H1 (cell line): Measurements from ENCODE around the gene PTPN2. TPM values are rescaled to one million over a fixed set of nuclear protein-coding genes. Genes with fewer than 3 reads are reported as not detected.
A peak's percentile ranks its signal among the peaks of the same experiment; 100 is the strongest.

Experiments used
- CTCF ChIA-PET: fragments of 300-600 bp; sonication (Branson Sonifier 250); formaldehyde crosslinking; loops from one replicate; lab custom pipeline; 2021; ENCODE audit not compliant: partially characterized antibody; lab: Charles Lee
- POLR2A ChIA-PET: fragments of 300-600 bp; sonication (Branson Sonifier 250); formaldehyde crosslinking; loops from one replicate; lab custom pipeline; 2021; ENCODE audit warnings: inconsistent platforms; ENCODE audit not compliant: partially characterized antibody; lab: Charles Lee
- DNase-seq, 2 experiments: peaks; one replicate each; pipeline versions ENCODE4 v3.0.0 to v3.0.0-alpha.2; 2010 to 2022; ENCODE audit warnings: low spot score in 2 of 2, low read depth in 1 of 2, mixed read lengths in 1 of 2
- FAIRE-seq: peaks from 2 replicates; lab custom pipeline; 2011; peaks lifted over from hg19 to GRCh38; lab: Jason Lieb, UNC
- H2AFZ ChIP-seq: 2 replicates; pipeline ENCODE4 v1.8.1; 2012; ENCODE audit warnings: low read length, inconsistent platforms
- H2AK5ac ChIP-seq: 2 replicates; pipeline ENCODE4 v1.6.1; 2013; ENCODE audit warnings: low read depth, low read length
- H2BK120ac ChIP-seq: replicated peaks from 2 replicates; pipeline ENCODE3; 2013; ENCODE audit warnings: low read depth, low read length, inconsistent platforms
- H2BK12ac ChIP-seq: 2 replicates; pipeline ENCODE4 v1.6.1; 2013; ENCODE audit warnings: low read depth, low read length
- H2BK15ac ChIP-seq: 2 replicates; pipeline ENCODE4 v1.6.1; 2013; ENCODE audit warnings: low read length
- H2BK20ac ChIP-seq: 2 replicates; pipeline ENCODE4 v1.6.1; 2013; ENCODE audit warnings: low read length
- H2BK5ac ChIP-seq: 2 replicates; pipeline ENCODE4 v1.6.1; 2013; ENCODE audit warnings: low read depth, low read length
- H3K14ac ChIP-seq: 2 replicates; pipeline ENCODE4 v1.6.1; 2013; ENCODE audit warnings: inconsistent platforms; ENCODE audit not compliant: insufficient read length
- H3K18ac ChIP-seq: 2 replicates; pipeline ENCODE4 v1.6.1; 2013; ENCODE audit warnings: low read length; ENCODE audit errors: extremely low read depth
- H3K23ac ChIP-seq: 2 replicates; pipeline ENCODE4 v1.6.1; 2013; ENCODE audit warnings: inconsistent platforms; ENCODE audit not compliant: insufficient read length
- H3K23me2 ChIP-seq: 2 replicates; pipeline ENCODE4 v1.6.1; 2013; ENCODE audit warnings: low read depth, low read length
- H3K27ac ChIP-seq: 2 replicates; pipeline ENCODE4 v1.6.1; 2011; ENCODE audit warnings: low read depth, low read length, inconsistent platforms
- H3K27me3 ChIP-seq, 4 experiments: replicated peaks in 1 of 4; 1 replicate in 1 of 4; 2 replicates in 3 of 4; pipeline versions ENCODE4 v1.6.1 to v1.8.1; 2011 to 2013; ENCODE audit warnings: low read length in 3 of 4, mild to moderate bottlenecking in 3 of 4, inconsistent platforms in 2 of 4, mixed read lengths in 2 of 4, moderate library complexity in 1 of 4; ENCODE audit not compliant: control insufficient read depth in 3 of 4, insufficient read depth in 3 of 4; ENCODE audit errors: extremely low read depth in 1 of 4
- H3K36me3 ChIP-seq, 4 experiments: 2 replicates each; pipeline versions ENCODE4 v1.6.1 to v1.8.1; 2011 to 2013; ENCODE audit warnings: mild to moderate bottlenecking in 4 of 4, low read length in 3 of 4, moderate library complexity in 2 of 4, control low read depth in 1 of 4, inconsistent platforms in 1 of 4; ENCODE audit not compliant: insufficient read depth in 4 of 4, control insufficient read depth in 2 of 4
- H3K4ac ChIP-seq: replicated peaks from 2 replicates; pipeline ENCODE3; 2013; ENCODE audit warnings: low read length, low read depth, mixed read lengths, inconsistent platforms; ENCODE audit not compliant: insufficient read length
- H3K4me1 ChIP-seq, 4 experiments: replicated peaks in 1 of 4; 1 replicate in 1 of 4; 2 replicates in 3 of 4; pipeline versions ENCODE4 v1.6.1 to v1.8.1; 2011 to 2013; ENCODE audit warnings: low read length in 3 of 4, inconsistent platforms in 2 of 4, mixed read lengths in 1 of 4; ENCODE audit not compliant: insufficient read depth in 4 of 4, control insufficient read depth in 3 of 4
- H3K4me2 ChIP-seq, 2 experiments: 2 replicates each; pipeline versions ENCODE4 v1.6.1 to v1.8.1; 2011 to 2013; ENCODE audit warnings: low read depth in 2 of 2, low read length in 2 of 2, control low read depth in 1 of 2, inconsistent platforms in 1 of 2, mild to moderate bottlenecking in 1 of 2; ENCODE audit not compliant: insufficient read depth in 1 of 2
- H3K4me3 ChIP-seq, 4 experiments: fragments of 200-600, 300-600 bp in 1 of 4; sonication (generic), shearing (Covaris generic), sonication (Bioruptor Twin) in 1 of 4; 2 replicates each; pipeline versions ENCODE4 v1.5.1 to v1.8.1; 2011 to 2016; ENCODE audit warnings: low read length in 4 of 4, low read depth in 3 of 4, control low read depth in 2 of 4, inconsistent platforms in 2 of 4, mild to moderate bottlenecking in 2 of 4, mixed read lengths in 1 of 4, moderate library complexity in 1 of 4; ENCODE audit not compliant: insufficient read depth in 2 of 4; ENCODE audit errors: extremely low read depth in 1 of 4
- H3K56ac ChIP-seq: replicated peaks from 2 replicates; pipeline ENCODE3; 2013; ENCODE audit warnings: low read depth, mild to moderate bottlenecking, mixed read lengths, low read length, inconsistent platforms; ENCODE audit not compliant: insufficient read length
- H3K79me1 ChIP-seq: 2 replicates; pipeline ENCODE4 v1.6.1; 2013; ENCODE audit warnings: low read depth, low read length, control low read depth
- H3K79me2 ChIP-seq, 2 experiments: 2 replicates each; pipeline versions ENCODE4 v1.6.1 to v1.8.1; 2012 to 2013; ENCODE audit warnings: low read length in 2 of 2, mild to moderate bottlenecking in 2 of 2, inconsistent platforms in 1 of 2; ENCODE audit not compliant: insufficient read depth in 2 of 2, control insufficient read depth in 1 of 2
- H3K9ac ChIP-seq, 4 experiments: replicated peaks in 1 of 4; 1 replicate in 1 of 4; 2 replicates in 3 of 4; pipeline versions ENCODE4 v1.6.1 to v1.8.1; 2011 to 2013; ENCODE audit warnings: low read depth in 3 of 4, low read length in 3 of 4, control low read depth in 2 of 4, mild to moderate bottlenecking in 2 of 4, moderate library complexity in 2 of 4, inconsistent platforms in 1 of 4; ENCODE audit errors: extremely low read depth in 1 of 4
- H3K9me3 ChIP-seq, 2 experiments: 2 replicates each; pipeline versions ENCODE4 v1.6.1 to v1.8.1; 2012 to 2013; ENCODE audit warnings: mild to moderate bottlenecking in 2 of 2, moderate library complexity in 2 of 2, control low read depth in 1 of 2, inconsistent platforms in 1 of 2, low read depth in 1 of 2, low read length in 1 of 2, mixed read lengths in 1 of 2; ENCODE audit not compliant: insufficient read depth in 2 of 2
- H4K20me1 ChIP-seq, 2 experiments: replicated peaks in 1 of 2; 2 replicates each; pipeline versions ENCODE3 to v1.8.1; 2011 to 2013; ENCODE audit warnings: inconsistent platforms in 2 of 2, low read length in 2 of 2, mild to moderate bottlenecking in 1 of 2; ENCODE audit not compliant: insufficient read depth in 2 of 2, control insufficient read depth in 1 of 2
- H4K5ac ChIP-seq: 2 replicates; pipeline ENCODE4 v1.6.1; 2013; ENCODE audit warnings: low read length, low read depth, mixed read lengths, inconsistent platforms; ENCODE audit not compliant: insufficient read length
- H4K8ac ChIP-seq: 2 replicates; pipeline ENCODE4 v1.8.0; 2013; ENCODE audit warnings: mild to moderate bottlenecking, moderate library complexity, low read length, inconsistent platforms; ENCODE audit not compliant: insufficient read depth; ENCODE audit errors: extremely low read depth
- H4K91ac ChIP-seq: replicated peaks from 2 replicates; pipeline ENCODE3; 2013; ENCODE audit warnings: low read length, mixed read lengths, inconsistent platforms; ENCODE audit not compliant: insufficient read length
- PHF8 ChIP-seq: fragments of 200-600 bp; sonication (generic); conservative IDR thresholded peaks from 2 replicates; pipeline ENCODE4 v1.7.1; 2012; ENCODE audit warnings: low read depth, mild to moderate bottlenecking, inconsistent platforms, low read length, moderate library complexity
- POLR2A ChIP-seq, 2 experiments: IDR thresholded peaks; 1 replicate in 1 of 2; 2 replicates in 1 of 2; pipeline ENCODE4 v1.6.1; 2011; ENCODE audit warnings: low read depth in 2 of 2, low read length in 2 of 2, mild to moderate bottlenecking in 2 of 2; ENCODE audit errors: control extremely low read depth in 1 of 2
- WGBS, 2 experiments: shearing (Covaris generic) in 1 of 2; methylation state at CpG; one replicate each; pipeline versions ENCODE4 v1.1.6 to v1.1.7; 2013 to 2015; ENCODE audit warnings: low lambda C conversion rate in 2 of 2, mixed read lengths in 2 of 2, inconsistent platforms in 1 of 2, low coverage in 1 of 2, missing lambda C conversion rate in 1 of 2; ENCODE audit not compliant: insufficient replicate concordance in 2 of 2, insufficient coverage in 1 of 2, insufficient read length in 1 of 2; ENCODE audit errors: extremely low coverage in 1 of 2, missing lambda C conversion rate in 1 of 2; 5-methylcytosine and 5-hydroxymethylcytosine counted together
- polyA plus RNA-seq, 7 experiments: library from polyadenylated mRNA; depleted of rRNA in 3 of 7; stranded (reverse) in 5 of 7; unstranded in 2 of 7; fragments of >200 nt in 5 of 7; fragments of 200-250 nt in 2 of 7; gene quantifications; 1 replicate in 5 of 7; 2 replicates in 1 of 7; 4 replicates in 1 of 7; pipeline versions ENCODE4 v1.2.1 to v1.2.3, GENCODE V29; 2011 to 2013; ENCODE audit warnings: missing spikeins in 2 of 7, mixed read lengths in 2 of 7
- total RNA-seq: library from RNA; stranded (reverse); fragmentation: NEBNext Ultra II Directional; extraction: Animal tissue kit (Norgen Biotek cat#: 25700); gene quantifications from 2 replicates; pipeline ENCODE4 v1.2.1, GENCODE V29; 2021

PTPN2 gene
- total and polyA plus RNA-seq, 2 of the 8 experiments (the other 6 are each of a cell fraction or from before 2014, with no cell fraction given), result 16.4 to 54.0 TPM

GRCh38 chr18:12879840-12880540, 4.0 kb downstream of the PTPN2 start:
- Histone ChIP-seq H3K9ac (peak overlapping the region in 1 of 4 experiments; percentile 4; a peak in 1 of 7 replicates), H3K4me1 (peaks cover 7 to 16% (median 11%) of the 10 kb centered on the region in 4 experiments; a peak in 5 of 7 replicates), H3K4ac (peak overlapping the region; percentile 16), H3K4me3 (0 out of 8 replicates have a peak overlapping the region, but pooled peaks of 1 of the 4 experiments have one; percentile 7), H2BK120ac (no peak overlapping the region), H4K20me1 (peaks cover 4 to 5% of the 10 kb centered on the region in 2 experiments), H2BK20ac (peak overlapping the region; percentile 77; the same call in 1 of the 2 replicates), H4K5ac (no peak overlapping the region), H3K27ac (no peak overlapping the region), H3K36me3 (no peaks in the 10 kb centered on the region), H3K23me2 (peaks cover 7% of the 10 kb centered on the region; the same call in 1 of the 2 replicates), H3K14ac (no peak overlapping the region), H2AFZ (no peak overlapping the region), H4K8ac (no peak overlapping the region), H3K56ac (no peak overlapping the region), H3K27me3 (no peaks in the 10 kb centered on the region), H3K79me1 (peaks cover 13% of the 10 kb centered on the region; the same call in 1 of the 2 replicates), H2BK12ac (peak overlapping the region; percentile 62; the same call in 1 of the 2 replicates), H2BK15ac (peak overlapping the region; percentile 89), H2BK5ac (peak overlapping the region; percentile 53; the same call in 1 of the 2 replicates), H3K18ac (no peak overlapping the region), H3K4me2 (peak overlapping the region; percentile 41 to 90), H3K79me2 (peaks cover 29 to 80% of the 10 kb centered on the region in 2 experiments), H3K23ac (no peak overlapping the region), H3K9me3 (no peaks in the 10 kb centered on the region), H2AK5ac (no peak overlapping the region), H4K91ac (no peak overlapping the region)
- 59% methylated on average over 8 of the region's 8 CpGs; no CpG with 5 or more reads in 1 of the 2 experiments for WGBS, 2 experiments
- CTCF ChIA-PET, result interaction anchor here (1.2 kb wide), 2 partner anchors 18 to 55 kb away, joined by 3 to 4 read pairs; no protein-coding TSS in a partner anchor
- FAIRE-seq, result no peak
- no peak for DNase-seq
- POLR2A ChIA-PET, result interaction anchor here (0.8 to 1.3 kb wide), 3 partner anchors 9 to 33 kb away, joined by 3 to 5 read pairs (median 3); no protein-coding TSS in a partner anchor
- peak in 1 of 2 experiments; percentile 39; a peak in 1 of 3 replicates for TF ChIP-seq POLR2A (IDR thresholded peaks at IDR 0.05; ENCODE audit: control extremely low read depth in 1 of 2, low read depth in 2 of 2, low read length in 2 of 2)
- no peak for TF ChIP-seq PHF8
